Body of pancreas (tissue), 4 donors: ENCODE data around the gene GADD45A.

Experiments used
- POLR2A ChIP-seq, 3 donors: fragments of 450-650 bp; IDR thresholded peaks; one replicate each; pipeline ENCODE4 v1.6.1; 2016; ENCODE audit warnings: antibody characterized with exemption in 3 of 3, mild to moderate bottlenecking in 2 of 3
- TF ChIP-seq, protein P1 (sequence below), 7 experiments: fragments of 450-650 bp in 4 of 7; fragments of 200-600 bp in 3 of 7; sonication (generic) in 3 of 7; IDR thresholded peaks; one replicate each; pipeline ENCODE4 v1.5.1; 2016 to 2019; ENCODE audit warnings: antibody characterized with exemption in 7 of 7

DNA sequence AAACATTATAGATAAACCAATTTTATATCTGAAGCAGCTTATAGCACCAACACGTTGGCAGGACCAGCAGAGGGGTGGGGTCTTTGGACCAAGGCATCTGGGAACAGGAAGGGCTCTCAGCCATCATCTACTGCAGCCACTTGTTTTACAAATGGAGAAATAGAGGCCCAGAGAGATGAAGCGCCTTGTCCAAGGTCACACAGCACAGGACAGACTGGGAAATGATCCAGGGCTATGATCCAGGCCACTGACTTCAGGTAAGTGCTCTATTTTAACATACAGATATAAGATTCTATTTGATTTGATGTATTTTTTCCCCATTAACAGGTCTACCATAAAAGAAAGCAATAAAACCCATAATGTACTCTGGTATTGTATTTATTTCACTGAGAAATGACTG, 16.9 kb downstream of the GADD45A start:
- TF ChIP-seq, protein P1, sequence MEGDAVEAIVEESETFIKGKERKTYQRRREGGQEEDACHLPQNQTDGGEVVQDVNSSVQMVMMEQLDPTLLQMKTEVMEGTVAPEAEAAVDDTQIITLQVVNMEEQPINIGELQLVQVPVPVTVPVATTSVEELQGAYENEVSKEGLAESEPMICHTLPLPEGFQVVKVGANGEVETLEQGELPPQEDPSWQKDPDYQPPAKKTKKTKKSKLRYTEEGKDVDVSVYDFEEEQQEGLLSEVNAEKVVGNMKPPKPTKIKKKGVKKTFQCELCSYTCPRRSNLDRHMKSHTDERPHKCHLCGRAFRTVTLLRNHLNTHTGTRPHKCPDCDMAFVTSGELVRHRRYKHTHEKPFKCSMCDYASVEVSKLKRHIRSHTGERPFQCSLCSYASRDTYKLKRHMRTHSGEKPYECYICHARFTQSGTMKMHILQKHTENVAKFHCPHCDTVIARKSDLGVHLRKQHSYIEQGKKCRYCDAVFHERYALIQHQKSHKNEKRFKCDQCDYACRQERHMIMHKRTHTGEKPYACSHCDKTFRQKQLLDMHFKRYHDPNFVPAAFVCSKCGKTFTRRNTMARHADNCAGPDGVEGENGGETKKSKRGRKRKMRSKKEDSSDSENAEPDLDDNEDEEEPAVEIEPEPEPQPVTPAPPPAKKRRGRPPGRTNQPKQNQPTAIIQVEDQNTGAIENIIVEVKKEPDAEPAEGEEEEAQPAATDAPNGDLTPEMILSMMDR (IDR thresholded peaks at IDR 0.05) = no peak
- no peak for TF ChIP-seq POLR2A (IDR thresholded peaks at IDR 0.05)
